CD4-positive, CD25-positive, alpha-beta regulatory T cell (primary cell): ENCODE data around the gene SLCO2A1. TPM values are rescaled to one million over a fixed set of nuclear protein-coding genes. Genes with fewer than 3 reads are reported as not detected.

Experiments used
- ATAC-seq, 2 donors: fragments of 150-1000 bp; cut with Tn5 transposase; one replicate each; pipeline ENCODE4 v1.10.0; 2021; ENCODE audit warnings: low read depth in 2 of 2, moderate number of reproducible peaks in 2 of 2, moderate library complexity in 1 of 2
- DNase-seq, 3 donors: peaks; one replicate each; pipeline versions ENCODE4 v3.0.0 to v3.0.0-alpha.2; 2012 to 2022; ENCODE audit warnings: mixed read lengths in 1 of 3
- H3K27ac ChIP-seq: one replicate; pipeline ENCODE4 v1.7.0; 2013; ENCODE audit warnings: mild to moderate bottlenecking, low read length; ENCODE audit not compliant: insufficient read depth, poor library complexity, severe bottlenecking
- H3K27me3 ChIP-seq: one replicate; pipeline ENCODE4 v1.7.0; 2013; ENCODE audit warnings: low read length; ENCODE audit not compliant: control insufficient read depth, insufficient read depth
- H3K36me3 ChIP-seq: one replicate; pipeline ENCODE4 v1.7.0; 2013; ENCODE audit warnings: mild to moderate bottlenecking, low read length, moderate library complexity; ENCODE audit not compliant: control insufficient read depth, insufficient read depth
- H3K4me1 ChIP-seq: 2 replicates; pipeline ENCODE4 v1.7.0; 2013; ENCODE audit warnings: mild to moderate bottlenecking, low read length; ENCODE audit not compliant: insufficient read depth, control insufficient read depth, poor library complexity, severe bottlenecking
- H3K4me3 ChIP-seq: one replicate; pipeline ENCODE4 v1.7.0; 2013; ENCODE audit warnings: low read depth, mild to moderate bottlenecking, low read length, moderate library complexity
- H3K9me3 ChIP-seq, 2 experiments: 1 replicate in 1 of 2; 2 replicates in 1 of 2; pipeline ENCODE4 v1.7.0; 2013; ENCODE audit warnings: low read length in 2 of 2, mild to moderate bottlenecking in 1 of 2, moderate library complexity in 1 of 2; ENCODE audit not compliant: control insufficient read depth in 2 of 2
- H3K27ac Mint-ChIP-seq, 3 donors: one replicate each; pipeline ENCODE4 v1.8.0; 2020 to 2022; ENCODE audit warnings: mild to moderate bottlenecking in 3 of 3, mixed read lengths in 3 of 3, moderate library complexity in 2 of 3
- H3K27me3 Mint-ChIP-seq: one replicate; pipeline ENCODE4 v1.8.0; 2022; ENCODE audit warnings: mild to moderate bottlenecking, mixed read lengths
- H3K36me3 Mint-ChIP-seq: one replicate; pipeline ENCODE4 v1.8.0; 2020; ENCODE audit warnings: mixed read lengths
- H3K4me1 Mint-ChIP-seq, 4 donors: one replicate each; pipeline ENCODE4 v1.8.0; 2020 to 2022; ENCODE audit warnings: mixed read lengths in 4 of 4, mild to moderate bottlenecking in 1 of 4
- H3K4me3 Mint-ChIP-seq, 4 donors: one replicate each; pipeline ENCODE4 v1.8.0; 2020 to 2022; ENCODE audit warnings: mild to moderate bottlenecking in 4 of 4, mixed read lengths in 4 of 4, moderate library complexity in 3 of 4
- H3K9me3 Mint-ChIP-seq, 7 donors: one replicate each; pipeline ENCODE4 v1.8.0; 2020 to 2022; ENCODE audit warnings: mixed read lengths in 7 of 7, mild to moderate bottlenecking in 3 of 7, moderate library complexity in 2 of 7
- polyA plus RNA-seq, 4 donors: library from polyadenylated mRNA; unstranded; fragments of 300-500 nt; fragmentation: Illumina TruSeq; gene quantifications; one replicate each; pipeline ENCODE4 v1.2.3, GENCODE V29; 2021
- total RNA-seq: library from RNA; stranded (reverse); gene quantifications from one replicate; pipeline ENCODE4 v1.2.3, GENCODE V29; 2022

Gene SLCO2A1
- total and polyA plus RNA-seq, 5 donors from 2014 or later, result not detected

GRCh38 chr3:133970339-133970738, 59.4 kb downstream of the SLCO2A1 start:
- DNase-seq, result no peak
- H3K9me3 Mint-ChIP-seq, result peaks cover 0 to 12% (median 4%) of the 10 kb centered on the region in 7 donors
- H3K4me3 Mint-ChIP-seq, result no peak overlapping the region
- no peaks in the 10 kb centered on the region for H3K36me3 Mint-ChIP-seq
- H3K9me3 ChIP-seq, result peaks cover 0 to 4% of the 10 kb centered on the region in 2 experiments
- no peak overlapping the region for H3K27ac Mint-ChIP-seq
- H3K4me1 ChIP-seq, result no peaks in the 10 kb centered on the region
- ATAC-seq, result no peak
- H3K27me3 Mint-ChIP-seq, result no peaks in the 10 kb centered on the region
- no peak overlapping the region for H3K27ac ChIP-seq
- H3K4me3 ChIP-seq, result no peak overlapping the region
- no peaks in the 10 kb centered on the region for H3K27me3 ChIP-seq
- no peaks in the 10 kb centered on the region for H3K36me3 ChIP-seq
- no peaks in the 10 kb centered on the region for H3K4me1 Mint-ChIP-seq

GRCh38 chr3:133967992-133968892, 61.5 kb downstream of the SLCO2A1 start:
- ATAC-seq (no peak), DNase-seq (no peak)
- Histone ChIP-seq H3K36me3 (no peaks in the 10 kb centered on the region), H3K9me3 (peaks cover 0 to 4% of the 10 kb centered on the region in 2 experiments), H3K27ac (no peak overlapping the region), H3K4me3 (no peak overlapping the region), H3K27me3 (no peaks in the 10 kb centered on the region), H3K4me1 (no peaks in the 10 kb centered on the region)
- no peak overlapping the region for H3K4me3 Mint-ChIP-seq
- H3K9me3 Mint-ChIP-seq, result peaks cover 0 to 12% (median 4%) of the 10 kb centered on the region in 7 donors
- no peaks in the 10 kb centered on the region for H3K4me1 Mint-ChIP-seq
- no peak overlapping the region for H3K27ac Mint-ChIP-seq
- no peaks in the 10 kb centered on the region for H3K36me3 Mint-ChIP-seq
- H3K27me3 Mint-ChIP-seq, result no peaks in the 10 kb centered on the region

- DNase-seq (no peak), ATAC-seq (no peak)
- H3K4me3 ChIP-seq, result no peak overlapping the region
- Mint-ChIP-seq H3K4me1 (no peaks in the 10 kb centered on the region), H3K36me3 (no peaks in the 10 kb centered on the region), H3K27ac (no peak overlapping the region), H3K4me3 (no peak overlapping the region), H3K27me3 (no peaks in the 10 kb centered on the region), H3K9me3 (peaks cover 0 to 7% (median 2%) of the 10 kb centered on the region in 7 donors)
- no peaks in the 10 kb centered on the region for H3K4me1 ChIP-seq
- no peaks in the 10 kb centered on the region for H3K36me3 ChIP-seq
- H3K27me3 ChIP-seq, result no peaks in the 10 kb centered on the region
- no peaks in the 10 kb centered on the region for H3K9me3 ChIP-seq
- no peak overlapping the region for H3K27ac ChIP-seq
These were observed 62.8 kb downstream of the SLCO2A1 start for GRCh38 chr3:133966954-133967353.

- H3K36me3 Mint-ChIP-seq, result no peaks in the 10 kb centered on the region
- Histone ChIP-seq H3K27me3 (no peaks in the 10 kb centered on the region), H3K27ac (no peak overlapping the region), H3K9me3 (no peaks in the 10 kb centered on the region), H3K4me1 (no peaks in the 10 kb centered on the region), H3K36me3 (no peaks in the 10 kb centered on the region), H3K4me3 (no peak overlapping the region)
- no peaks in the 10 kb centered on the region for H3K4me1 Mint-ChIP-seq
- H3K9me3 Mint-ChIP-seq, result peaks cover 0 to 2% (median 0%) of the 10 kb centered on the region in 7 donors
- no peaks in the 10 kb centered on the region for H3K27me3 Mint-ChIP-seq
- H3K4me3 Mint-ChIP-seq, result no peak overlapping the region
- DNase-seq (no peak), ATAC-seq (no peak)
- H3K27ac Mint-ChIP-seq, result no peak overlapping the region
These were observed 63.8 kb downstream of the SLCO2A1 start for GRCh38 chr3:133965906-133966305.

GRCh38 chr3:133965013-133965570, 64.6 kb downstream of the SLCO2A1 start:
- no peaks in the 10 kb centered on the region for H3K4me1 Mint-ChIP-seq
- no peaks in the 10 kb centered on the region for H3K36me3 ChIP-seq

GRCh38 chr3:133964547-133964946, 65.2 kb downstream of the SLCO2A1 start:
- Mint-ChIP-seq H3K36me3 (no peaks in the 10 kb centered on the region), H3K4me1 (no peaks in the 10 kb centered on the region), H3K27me3 (no peaks in the 10 kb centered on the region), H3K9me3 (peaks cover 0 to 3% (median under 1%) of the 10 kb centered on the region in 7 donors), H3K4me3 (no peak overlapping the region), H3K27ac (no peak overlapping the region)
- Histone ChIP-seq H3K4me1 (no peaks in the 10 kb centered on the region), H3K4me3 (no peak overlapping the region), H3K36me3 (no peaks in the 10 kb centered on the region), H3K27ac (no peak overlapping the region), H3K9me3 (no peaks in the 10 kb centered on the region), H3K27me3 (no peaks in the 10 kb centered on the region)
- DNase-seq, result no peak
- no peak for ATAC-seq

More at GRCh38 chr3:133965013-133965570, 64.6 kb downstream of the SLCO2A1 start:
- Mint-ChIP-seq H3K36me3 (no peaks in the 10 kb centered on the region), H3K27me3 (no peaks in the 10 kb centered on the region), H3K9me3 (peaks cover 0 to 3% (median 2%) of the 10 kb centered on the region in 7 donors), H3K27ac (no peak overlapping the region), H3K4me3 (no peak overlapping the region)
- Histone ChIP-seq H3K9me3 (no peaks in the 10 kb centered on the region), H3K4me3 (no peak overlapping the region), H3K27ac (no peak overlapping the region), H3K27me3 (no peaks in the 10 kb centered on the region), H3K4me1 (no peaks in the 10 kb centered on the region)
- ATAC-seq (no peak), DNase-seq (no peak)

GRCh38 chr3:133963657-133964396, 65.9 kb downstream of the SLCO2A1 start:
- Mint-ChIP-seq H3K9me3 (peaks cover 0 to 5% (median 0%) of the 10 kb centered on the region in 7 donors), H3K27ac (no peak overlapping the region), H3K4me1 (no peaks in the 10 kb centered on the region), H3K36me3 (no peaks in the 10 kb centered on the region), H3K4me3 (no peak overlapping the region), H3K27me3 (no peaks in the 10 kb centered on the region)
- no peak for DNase-seq
- Histone ChIP-seq H3K4me1 (no peaks in the 10 kb centered on the region), H3K27me3 (no peaks in the 10 kb centered on the region), H3K27ac (no peak overlapping the region), H3K36me3 (no peaks in the 10 kb centered on the region), H3K9me3 (no peaks in the 10 kb centered on the region), H3K4me3 (no peak overlapping the region)
- no peak for ATAC-seq
